Neural cell (in vitro differentiated cells): ENCODE results near the gene CREBBP. TPM values are rescaled to one million over a fixed set of nuclear protein-coding genes. Genes with fewer than 3 reads are reported as not detected.

ENCODE experiments used
- H2AFZ ChIP-seq: fragments of 200-600, 300-800 bp; sonication (generic), shearing (Covaris generic); 2 replicates; pipeline ENCODE4 v1.6.0; 2014; ENCODE audit warnings: low read depth, mild to moderate bottlenecking, antibody characterized with exemption, low read length, moderate library complexity
- H3F3A ChIP-seq: fragments of 200-600 bp; shearing (Covaris generic); 2 replicates; pipeline ENCODE4 v1.6.1; 2016; ENCODE audit warnings: mild to moderate bottlenecking, moderate library complexity, mixed read lengths, antibody characterized with exemption, low read length; ENCODE audit not compliant: insufficient read depth, poor library complexity, severe bottlenecking
- H3K27ac ChIP-seq: fragments of 200-600, 300-800 bp; sonication (generic), shearing (Covaris generic); 2 replicates; pipeline ENCODE4 v1.5.1; 2014; ENCODE audit warnings: mild to moderate bottlenecking, low read length, moderate library complexity
- H3K27me3 ChIP-seq: fragments of 300-800, 200-600 bp; sonication (generic), shearing (Covaris generic); 2 replicates; pipeline ENCODE4 v1.6.0; 2014; ENCODE audit warnings: mild to moderate bottlenecking, low read depth, low read length, moderate library complexity; ENCODE audit not compliant: insufficient read depth
- H3K36me3 ChIP-seq: fragments of 300-800, 200-600 bp; sonication (generic), shearing (Covaris generic); 2 replicates; pipeline ENCODE4 v1.5.1; 2014; ENCODE audit warnings: mild to moderate bottlenecking, antibody characterized with exemption, low read length, moderate library complexity; ENCODE audit not compliant: insufficient read depth
- H3K4me2 ChIP-seq: fragments of 300-800, 200-600 bp; sonication (generic), shearing (Covaris generic); 2 replicates; pipeline ENCODE4 v1.6.0; 2014; ENCODE audit warnings: mild to moderate bottlenecking, low read length
- H3K4me3 ChIP-seq: fragments of 300-800, 200-600 bp; sonication (generic), shearing (Covaris generic); 2 replicates; pipeline ENCODE4 v1.5.1; 2014; ENCODE audit warnings: mild to moderate bottlenecking, low read length, moderate library complexity
- H3K79me2 ChIP-seq: fragments of 200-600 bp; shearing (Covaris generic); replicated peaks from 2 replicates; pipeline ENCODE4 v1.6.0; 2014; ENCODE audit warnings: mild to moderate bottlenecking, low read length, moderate library complexity; ENCODE audit not compliant: insufficient read depth
- H3K9ac ChIP-seq: fragments of 300-800, 200-600 bp; sonication (generic), shearing (Covaris generic); 2 replicates; pipeline ENCODE4 v1.6.1; 2016; ENCODE audit warnings: mild to moderate bottlenecking, low read length, mixed read lengths
- H3K9me2 ChIP-seq: fragments of 200-600 bp; shearing (Covaris generic); 2 replicates; pipeline ENCODE4 v1.6.1; 2016; ENCODE audit warnings: mild to moderate bottlenecking, low read length, mixed read lengths; ENCODE audit not compliant: insufficient read depth
- H3K9me3 ChIP-seq: fragments of 200-600, 300-800 bp; sonication (generic), shearing (Covaris generic); 2 replicates; pipeline ENCODE4 v1.6.1; 2016; ENCODE audit warnings: mild to moderate bottlenecking, mixed run types, low read length, moderate library complexity, mixed read lengths
- H4K20me1 ChIP-seq: fragments of 200-600 bp; shearing (Covaris generic); 2 replicates; pipeline ENCODE4 v1.6.1; 2016; ENCODE audit warnings: mild to moderate bottlenecking, mixed run types; ENCODE audit not compliant: insufficient read depth
- EP300 ChIP-seq: fragments of 450-650 bp; conservative IDR thresholded peaks from 2 replicates; pipeline ENCODE4 v1.6.1; 2014; ENCODE audit warnings: antibody characterized with exemption, mild to moderate bottlenecking, moderate library complexity; ENCODE audit not compliant: poor library complexity, severe bottlenecking
- EZH2 ChIP-seq: fragments of 200-600, 300-800 bp; shearing (Covaris generic), sonication (generic); IDR thresholded peaks from 2 replicates; pipeline ENCODE4 v1.6.1; 2014; ENCODE audit warnings: antibody characterized with exemption, low read length, borderline replicate concordance, mild to moderate bottlenecking; ENCODE audit not compliant: insufficient read depth, poor library complexity, severe bottlenecking
- MXI1 ChIP-seq: fragments of 450-650 bp; conservative IDR thresholded peaks from 2 replicates; pipeline ENCODE4 v1.6.1; 2014; ENCODE audit warnings: antibody characterized with exemption, mild to moderate bottlenecking; ENCODE audit not compliant: poor library complexity, severe bottlenecking
- POLR2AphosphoS5 ChIP-seq: IDR thresholded peaks from 2 replicates; pipeline ENCODE4 v1.6.1; 2012
- RAD21 ChIP-seq: fragments of 450-650 bp; conservative IDR thresholded peaks from 2 replicates; pipeline ENCODE4 v1.6.1; 2014; ENCODE audit warnings: antibody characterized with exemption, mild to moderate bottlenecking, moderate library complexity
- REST ChIP-seq: IDR thresholded peaks from 2 replicates; pipeline ENCODE4 v1.6.1; 2012; ENCODE audit warnings: borderline replicate concordance
- SMC3 ChIP-seq: fragments of 450-650 bp; conservative IDR thresholded peaks from 2 replicates; pipeline ENCODE4 v1.6.1; 2014; ENCODE audit warnings: antibody characterized with exemption, mild to moderate bottlenecking, moderate library complexity; ENCODE audit not compliant: poor library complexity
- TAF1 ChIP-seq: IDR thresholded peaks from 2 replicates; pipeline ENCODE4 v1.6.1; 2012; ENCODE audit warnings: low read depth
- polyA plus RNA-seq: library from polyadenylated mRNA; depleted of rRNA; stranded (reverse); fragments of >200 nt; gene quantifications from 2 replicates; pipeline ENCODE4 v1.2.3, GENCODE V29; 2014
- TF ChIP-seq, protein P1 (sequence below): fragments of 450-650 bp; IDR thresholded peaks from 2 replicates; pipeline ENCODE4 v1.5.1; 2014; ENCODE audit warnings: antibody characterized with exemption, mild to moderate bottlenecking, moderate library complexity; ENCODE audit not compliant: poor library complexity, severe bottlenecking

The CREBBP gene
- polyA plus RNA-seq, 1 donor from 2014 or later, result 3.3 TPM

- H3K27me3 ChIP-seq, result no peaks in the 10 kb centered on the region
- H3K27ac ChIP-seq, result no peak overlapping the region
- no peak overlapping the region for H2AFZ ChIP-seq
- H3K9ac ChIP-seq, result no peak overlapping the region
- TF ChIP-seq RAD21, result no peak
- no peak for TF ChIP-seq EZH2
- no peak for TF ChIP-seq POLR2AphosphoS5
- no peak for TF ChIP-seq REST
- no peak for TF ChIP-seq SMC3
- no peak for TF ChIP-seq MXI1
- no peak for TF ChIP-seq TAF1
- no peak for TF ChIP-seq EP300
- TF ChIP-seq, protein P1, sequence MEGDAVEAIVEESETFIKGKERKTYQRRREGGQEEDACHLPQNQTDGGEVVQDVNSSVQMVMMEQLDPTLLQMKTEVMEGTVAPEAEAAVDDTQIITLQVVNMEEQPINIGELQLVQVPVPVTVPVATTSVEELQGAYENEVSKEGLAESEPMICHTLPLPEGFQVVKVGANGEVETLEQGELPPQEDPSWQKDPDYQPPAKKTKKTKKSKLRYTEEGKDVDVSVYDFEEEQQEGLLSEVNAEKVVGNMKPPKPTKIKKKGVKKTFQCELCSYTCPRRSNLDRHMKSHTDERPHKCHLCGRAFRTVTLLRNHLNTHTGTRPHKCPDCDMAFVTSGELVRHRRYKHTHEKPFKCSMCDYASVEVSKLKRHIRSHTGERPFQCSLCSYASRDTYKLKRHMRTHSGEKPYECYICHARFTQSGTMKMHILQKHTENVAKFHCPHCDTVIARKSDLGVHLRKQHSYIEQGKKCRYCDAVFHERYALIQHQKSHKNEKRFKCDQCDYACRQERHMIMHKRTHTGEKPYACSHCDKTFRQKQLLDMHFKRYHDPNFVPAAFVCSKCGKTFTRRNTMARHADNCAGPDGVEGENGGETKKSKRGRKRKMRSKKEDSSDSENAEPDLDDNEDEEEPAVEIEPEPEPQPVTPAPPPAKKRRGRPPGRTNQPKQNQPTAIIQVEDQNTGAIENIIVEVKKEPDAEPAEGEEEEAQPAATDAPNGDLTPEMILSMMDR, result no peak
- no peaks in the 10 kb centered on the region for H3F3A ChIP-seq
- H3K9me3 ChIP-seq, result no peaks in the 10 kb centered on the region
- H3K79me2 ChIP-seq, result no peaks in the 10 kb centered on the region
- no peak overlapping the region for H3K4me2 ChIP-seq
- no peak overlapping the region for H3K4me3 ChIP-seq
- H3K9me2 ChIP-seq, result no peaks in the 10 kb centered on the region
- no peaks in the 10 kb centered on the region for H4K20me1 ChIP-seq
- no peaks in the 10 kb centered on the region for H3K36me3 ChIP-seq
Observed at GRCh38 chr16:3695610-3696369, 184.7 kb downstream of the CREBBP start.

- no peak overlapping the region for H3K9ac ChIP-seq
- no peaks in the 10 kb centered on the region for H4K20me1 ChIP-seq
- no peak overlapping the region for H3K4me3 ChIP-seq
- H3K9me2 ChIP-seq, result no peaks in the 10 kb centered on the region
- no peaks in the 10 kb centered on the region for H3F3A ChIP-seq
- H3K4me2 ChIP-seq, result no peak overlapping the region
- TF ChIP-seq EP300 (no peak), SMC3 (no peak), EZH2 (no peak), REST (no peak), POLR2AphosphoS5 (no peak), MXI1 (no peak), TAF1 (no peak), RAD21 (no peak)
- TF ChIP-seq, protein P1, result no peak
- no peaks in the 10 kb centered on the region for H3K36me3 ChIP-seq
- no peaks in the 10 kb centered on the region for H3K79me2 ChIP-seq
- H3K27ac ChIP-seq, result no peak overlapping the region
- no peak overlapping the region for H2AFZ ChIP-seq
- H3K27me3 ChIP-seq, result no peaks in the 10 kb centered on the region
- no peaks in the 10 kb centered on the region for H3K9me3 ChIP-seq
Observed at GRCh38 chr16:3694051-3694450, 186.5 kb downstream of the CREBBP start.
